GM23338 (cell line): Measurements from ENCODE around the gene PDE2A. TPM values are rescaled to one million over a fixed set of nuclear protein-coding genes. Genes with fewer than 3 reads are reported as not detected.

ENCODE experiments used
- ATAC-seq: fragments of 200-7000 bp; cut with Tn5 transposase; 3 replicates; pipeline ENCODE4 v1.9.1; 2020
- DNase-seq: peaks from one replicate; pipeline ENCODE4 v3.0.0-alpha.2; 2015; ENCODE audit warnings: low spot score
- H2AFZ ChIP-seq: fragments of 200-600 bp; sonication (generic); 2 replicates; pipeline ENCODE4 v1.8.0; 2016; ENCODE audit warnings: antibody characterized with exemption, mild to moderate bottlenecking, moderate library complexity
- H3F3A ChIP-seq: fragments of 200-600 bp; sonication (generic); replicated peaks from 2 replicates; pipeline ENCODE4 v1.8.0; 2017; ENCODE audit warnings: antibody characterized with exemption, mixed run types, low read depth
- H3K27ac ChIP-seq: fragments of 200-600 bp; sonication (generic); 2 replicates; pipeline ENCODE4 v1.6.1; 2016; ENCODE audit warnings: low read depth
- H3K27me3 ChIP-seq: fragments of 200-600 bp; sonication (generic); 2 replicates; pipeline ENCODE4 v1.8.0; 2016; ENCODE audit warnings: mild to moderate bottlenecking, mixed run types, moderate library complexity; ENCODE audit not compliant: insufficient read depth
- H3K36me3 ChIP-seq: fragments of 200-600 bp; sonication (generic); 2 replicates; pipeline ENCODE4 v1.8.0; 2016; ENCODE audit warnings: mild to moderate bottlenecking; ENCODE audit not compliant: insufficient read depth
- H3K4me1 ChIP-seq: fragments of 200-600 bp; sonication (generic); 2 replicates; pipeline ENCODE4 v1.8.0; 2016; ENCODE audit warnings: mild to moderate bottlenecking, moderate library complexity; ENCODE audit not compliant: insufficient read depth
- H3K4me2 ChIP-seq: fragments of 200-600 bp; sonication (generic); 2 replicates; pipeline ENCODE4 v1.7.1; 2017; ENCODE audit warnings: mixed run types
- H3K4me3 ChIP-seq: fragments of 200-600 bp; sonication (generic); 2 replicates; pipeline ENCODE4 v1.6.1; 2016; ENCODE audit warnings: mixed run types
- H3K79me2 ChIP-seq: fragments of 200-600 bp; sonication (generic); replicated peaks from 2 replicates; pipeline ENCODE4 v1.8.0; 2017; ENCODE audit warnings: mild to moderate bottlenecking; ENCODE audit not compliant: insufficient read depth
- H3K9me2 ChIP-seq: fragments of 200-600 bp; sonication (generic); 2 replicates; pipeline ENCODE4 v1.8.0; 2017; ENCODE audit not compliant: insufficient read depth
- H4K20me1 ChIP-seq: fragments of 200-600 bp; sonication (generic); replicated peaks from 2 replicates; pipeline ENCODE4 v1.8.0; 2017; ENCODE audit warnings: mild to moderate bottlenecking; ENCODE audit not compliant: insufficient read depth
- H3K27ac Mint-ChIP-seq: 2 replicates; pipeline ENCODE4 v1.8.0; 2020; ENCODE audit warnings: inconsistent platforms, mild to moderate bottlenecking, moderate library complexity, mixed read lengths
- H3K27me3 Mint-ChIP-seq: 3 replicates; pipeline ENCODE4 v1.8.0; 2022; ENCODE audit warnings: low read depth, mild to moderate bottlenecking, moderate library complexity, mixed read lengths, inconsistent platforms; ENCODE audit not compliant: insufficient read depth, poor library complexity
- H3K36me3 Mint-ChIP-seq: 3 replicates; pipeline ENCODE4 v1.8.0; 2021; ENCODE audit warnings: low read depth, mild to moderate bottlenecking, inconsistent platforms, moderate library complexity, mixed read lengths
- H3K4me1 Mint-ChIP-seq: 3 replicates; pipeline ENCODE4 v1.8.0; 2020; ENCODE audit warnings: mild to moderate bottlenecking, inconsistent platforms, mixed read lengths
- H3K4me3 Mint-ChIP-seq: 3 replicates; pipeline ENCODE4 v1.8.0; 2021; ENCODE audit warnings: moderate library complexity, mild to moderate bottlenecking, inconsistent platforms, mixed read lengths
- H3K9me3 Mint-ChIP-seq: 3 replicates; pipeline ENCODE4 v1.8.0; 2020; ENCODE audit warnings: moderate library complexity, mild to moderate bottlenecking, inconsistent platforms, mixed read lengths
- CREB1 ChIP-seq: fragments of 250-450 bp; sonication (Bioruptor Pico); IDR thresholded peaks from 2 replicates; pipeline ENCODE4 v1.5.0; 2020; ENCODE audit warnings: low read depth, mild to moderate bottlenecking, moderate library complexity
- EZH2 ChIP-seq: fragments of 200-600 bp; sonication (generic); IDR thresholded peaks from one replicate; pipeline ENCODE4 v1.8.0; 2017; ENCODE audit warnings: antibody characterized with exemption, mild to moderate bottlenecking, low read depth; ENCODE audit not compliant: unreplicated experiment
- EZH2phosphoT487 ChIP-seq: fragments of 200-600 bp; sonication (generic); IDR thresholded peaks from one replicate; pipeline ENCODE4 v1.8.1; 2018; ENCODE audit warnings: antibody characterized with exemption; ENCODE audit not compliant: unreplicated experiment
- JUNB ChIP-seq: IDR thresholded peaks from one replicate; pipeline ENCODE4 v1.6.1; 2016; ENCODE audit warnings: antibody characterized with exemption; ENCODE audit not compliant: unreplicated experiment
- NANOG ChIP-seq: IDR thresholded peaks from 2 replicates; pipeline ENCODE4 v1.6.1; 2016; ENCODE audit warnings: antibody characterized with exemption, borderline replicate concordance
- STAT1 ChIP-seq: IDR thresholded peaks from one replicate; pipeline ENCODE4 v1.6.1; 2016; ENCODE audit warnings: antibody characterized with exemption; ENCODE audit not compliant: unreplicated experiment
- ZNF114 ChIP-seq: fragments of 250-450 bp; sonication (Bioruptor Pico); IDR thresholded peaks from 2 replicates; pipeline ENCODE4 v1.5.0; 2020; ENCODE audit warnings: mild to moderate bottlenecking, moderate library complexity
- ZNF462 ChIP-seq: fragments of 250-450 bp; sonication (Bioruptor Pico); IDR thresholded peaks from 2 replicates; pipeline ENCODE4 v1.5.0; 2020; ENCODE audit warnings: mild to moderate bottlenecking, moderate library complexity
- polyA plus RNA-seq: library from polyadenylated mRNA; unstranded; fragments of >200 nt; fragmentation: Nextera tagmentation; extraction: Ambion mirVana; gene quantifications from 2 replicates; pipeline ENCODE4 v1.2.1, GENCODE V29; 2016
- total RNA-seq: library from RNA; depleted of rRNA; stranded (reverse); fragments of >200 nt; shearing (Covaris generic); gene quantifications from 2 replicates; pipeline ENCODE4 v1.2.3, GENCODE V29; 2014

The PDE2A gene
- total and polyA plus RNA-seq, 2 experiments from 2014 or later = 4.3 to 16.2 TPM

GRCh38 chr11:72688486-72688885 is 14.3 kb upstream of the PDE2A start:
- TF ChIP-seq EZH2 (no peak), NANOG (no peak), EZH2phosphoT487 (no peak), ZNF462 (no peak), ZNF114 (no peak), CREB1 (CRISPR knock-in tag) (no peak), STAT1 (no peak), JUNB (no peak)
- H3K4me1 Mint-ChIP-seq = no peaks in the 10 kb centered on the region
- Histone ChIP-seq H3K36me3 (no peaks in the 10 kb centered on the region; the same call in 1 of the 2 replicates), H4K20me1 (0 out of 2 replicates have a peak, but pooled peaks cover 1% of the 10 kb centered on the region), H2AFZ (no peak overlapping the region), H3K27ac (no peak overlapping the region), H3F3A (no peaks in the 10 kb centered on the region), H3K4me2 (no peak overlapping the region), H3K9me2 (no peaks in the 10 kb centered on the region), H3K4me3 (no peak overlapping the region), H3K27me3 (no peaks in the 10 kb centered on the region), H3K4me1 (no peaks in the 10 kb centered on the region), H3K79me2 (no peaks in the 10 kb centered on the region)
- DNase-seq (no peak), ATAC-seq (no peak)
- no peaks in the 10 kb centered on the region for H3K9me3 Mint-ChIP-seq
- peaks cover 10% of the 10 kb centered on the region for H3K27me3 Mint-ChIP-seq
- H3K36me3 Mint-ChIP-seq = peaks cover 16% of the 10 kb centered on the region
- H3K4me3 Mint-ChIP-seq = no peak overlapping the region
- H3K27ac Mint-ChIP-seq = no peak overlapping the region
